ENCODE measurements around the gene ADI1.

GRCh38 chr2:3491716-3492474 lies 27.4 kb downstream of the ADI1 start:
- TF ChIP-seq EP300 (IDR thresholded peaks at IDR 0.05; ENCODE audit: borderline replicate concordance) (no peak), EGR1 (IDR thresholded peaks at IDR 0.05) (no peak)

All from Ishikawa (cell line).